GM21515 (cell line): ENCODE results near the gene SUN3.
"Not testable (repeated sequence)": the region's sequence is repeated elsewhere in the genome, so short reads cannot be mapped to it uniquely, and the experiment has no call there.

ENCODE experiments used
- ATAC-seq: cut with Tn5 transposase; IDR thresholded peaks from one replicate; pipeline ENCODE4 v1.9.1; 2021; ENCODE audit not compliant: unreplicated experiment

Gene SUN3

GRCh38 chr7:47946581-47947354, 82.1 kb downstream of the SUN3 start:
- ATAC-seq = no peak

- ATAC-seq = peak; percentile 52
These were observed 83.5 kb downstream of the SUN3 start for GRCh38 chr7:47945261-47946015.

- no peak for ATAC-seq
These were observed 84.2 kb downstream of the SUN3 start for GRCh38 chr7:47944536-47945260.

- ATAC-seq = no peak
These were observed 85.0 kb downstream of the SUN3 start for GRCh38 chr7:47943676-47944474.

GRCh38 chr7:47942651-47943050, 86.3 kb downstream of the SUN3 start:
- not testable (repeated sequence) for ATAC-seq

GRCh38 chr7:47942132-47942531, 86.8 kb downstream of the SUN3 start:
- no peak for ATAC-seq

GRCh38 chr7:47941136-47941844, 87.6 kb downstream of the SUN3 start:
- no peak for ATAC-seq

GRCh38 chr7:47940088-47941013, 88.6 kb downstream of the SUN3 start:
- no peak for ATAC-seq

- ATAC-seq = no peak
These were observed 89.4 kb downstream of the SUN3 start for GRCh38 chr7:47939425-47940036.

- no peak for ATAC-seq
These were observed 90.2 kb downstream of the SUN3 start for GRCh38 chr7:47938574-47939165.

- ATAC-seq = peak; percentile 57
These were observed 91.0 kb downstream of the SUN3 start for GRCh38 chr7:47937711-47938573.
